ENCODE results near the gene NCAN. TPM values are rescaled to one million over a fixed set of nuclear protein-coding genes. Genes with fewer than 3 reads are reported as not detected.

Gene NCAN
- total and polyA plus RNA-seq, 2 of the 13 experiments (the other 11 are each of a cell fraction or from before 2014, with no cell fraction given), result not detected

DNA sequence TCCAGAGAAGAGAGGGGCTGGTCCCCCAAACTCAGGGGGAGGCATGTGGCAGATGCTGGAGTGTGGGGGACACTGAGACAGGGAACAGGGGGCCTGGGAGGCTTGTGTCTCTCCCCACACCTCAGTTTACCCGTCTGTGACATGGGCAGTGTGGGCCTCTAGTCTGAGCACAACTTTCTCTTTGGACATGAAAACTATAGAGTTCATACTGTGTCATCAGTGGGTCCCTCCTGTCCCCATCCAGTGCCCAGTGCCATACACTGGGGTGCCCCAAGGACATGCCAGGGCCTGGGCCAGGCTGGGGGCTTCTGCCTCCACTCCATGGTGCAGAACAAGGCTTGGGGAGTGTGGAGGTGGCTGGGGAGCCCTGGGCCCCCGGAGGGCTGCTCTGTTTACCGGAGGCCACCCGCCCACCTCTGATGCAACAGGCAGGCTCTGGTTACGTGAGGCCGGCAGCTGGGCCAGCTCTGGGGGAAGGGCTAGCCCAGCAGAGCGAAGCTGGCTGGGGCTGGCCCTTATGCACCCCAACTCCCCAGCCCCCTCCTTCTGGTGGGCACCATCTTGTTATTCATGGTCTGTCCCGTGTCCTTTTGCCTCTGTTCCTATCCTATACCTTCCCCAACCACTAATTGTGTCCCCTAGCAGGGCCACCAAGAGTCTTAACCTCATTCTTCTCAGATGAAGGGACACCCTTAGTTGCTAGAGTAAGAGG is 39.8 kb upstream of the NCAN start (continued):
- TF ChIP-seq, protein P1, sequence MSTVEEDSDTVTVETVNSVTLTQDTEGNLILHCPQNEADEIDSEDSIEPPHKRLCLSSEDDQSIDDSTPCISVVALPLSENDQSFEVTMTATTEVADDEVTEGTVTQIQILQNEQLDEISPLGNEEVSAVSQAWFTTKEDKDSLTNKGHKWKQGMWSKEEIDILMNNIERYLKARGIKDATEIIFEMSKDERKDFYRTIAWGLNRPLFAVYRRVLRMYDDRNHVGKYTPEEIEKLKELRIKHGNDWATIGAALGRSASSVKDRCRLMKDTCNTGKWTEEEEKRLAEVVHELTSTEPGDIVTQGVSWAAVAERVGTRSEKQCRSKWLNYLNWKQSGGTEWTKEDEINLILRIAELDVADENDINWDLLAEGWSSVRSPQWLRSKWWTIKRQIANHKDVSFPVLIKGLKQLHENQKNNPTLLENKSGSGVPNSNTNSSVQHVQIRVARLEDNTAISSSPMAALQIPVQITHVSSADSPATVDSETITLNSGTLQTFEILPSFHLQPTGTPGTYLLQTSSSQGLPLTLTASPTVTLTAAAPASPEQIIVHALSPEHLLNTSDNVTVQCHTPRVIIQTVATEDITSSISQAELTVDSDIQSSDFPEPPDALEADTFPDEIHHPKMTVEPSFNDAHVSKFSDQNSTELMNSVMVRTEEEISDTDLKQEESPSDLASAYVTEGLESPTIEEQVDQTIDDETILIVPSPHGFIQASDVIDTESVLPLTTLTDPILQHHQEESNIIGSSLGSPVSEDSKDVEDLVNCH (CRISPR knock-in tag; IDR thresholded peaks at IDR 0.05), result no peak
- TF ChIP-seq DDIT3 (CRISPR knock-in tag; IDR thresholded peaks at IDR 0.05), result no peak
- TF ChIP-seq, protein P2, sequence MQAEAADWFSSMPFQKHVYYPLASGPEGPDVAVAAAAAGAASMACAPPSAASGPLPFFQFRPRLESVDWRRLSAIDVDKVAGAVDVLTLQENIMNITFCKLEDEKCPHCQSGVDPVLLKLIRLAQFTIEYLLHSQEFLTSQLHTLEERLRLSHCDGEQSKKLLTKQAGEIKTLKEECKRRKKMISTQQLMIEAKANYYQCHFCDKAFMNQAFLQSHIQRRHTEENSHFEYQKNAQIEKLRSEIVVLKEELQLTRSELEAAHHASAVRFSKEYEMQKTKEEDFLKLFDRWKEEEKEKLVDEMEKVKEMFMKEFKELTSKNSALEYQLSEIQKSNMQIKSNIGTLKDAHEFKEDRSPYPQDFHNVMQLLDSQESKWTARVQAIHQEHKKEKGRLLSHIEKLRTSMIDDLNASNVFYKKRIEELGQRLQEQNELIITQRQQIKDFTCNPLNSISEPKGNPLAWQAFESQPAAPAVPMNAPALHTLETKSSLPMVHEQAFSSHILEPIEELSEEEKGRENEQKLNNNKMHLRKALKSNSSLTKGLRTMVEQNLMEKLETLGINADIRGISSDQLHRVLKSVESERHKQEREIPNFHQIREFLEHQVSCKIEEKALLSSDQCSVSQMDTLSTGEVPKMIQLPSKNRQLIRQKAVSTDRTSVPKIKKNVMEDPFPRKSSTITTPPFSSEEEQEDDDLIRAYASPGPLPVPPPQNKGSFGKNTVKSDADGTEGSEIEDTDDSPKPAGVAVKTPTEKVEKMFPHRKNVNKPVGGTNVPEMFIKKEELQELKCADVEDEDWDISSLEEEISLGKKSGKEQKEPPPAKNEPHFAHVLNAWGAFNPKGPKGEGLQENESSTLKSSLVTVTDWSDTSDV (CRISPR knock-in tag; IDR thresholded peaks at IDR 0.05), result no peak
- no peak for TF ChIP-seq ZEB1 (IDR thresholded peaks at IDR 0.05; ENCODE audit: insufficient replicate concordance, low read depth)
- TF ChIP-seq MED1 (CRISPR knock-in tag; IDR thresholded peaks at IDR 0.05), result peak; percentile 67; the same call in 1 of the 2 replicates
- peak; percentile 77 for TF ChIP-seq ZNF350 (CRISPR knock-in tag; IDR thresholded peaks at IDR 0.05; ENCODE audit: borderline replicate concordance, low read depth)
- no peak for TF ChIP-seq ZNF501 (CRISPR knock-in tag; IDR thresholded peaks at IDR 0.05)
- TF ChIP-seq REPIN1 (CRISPR knock-in tag; IDR thresholded peaks at IDR 0.05; ENCODE audit: borderline replicate concordance, low read depth), result peak; percentile 64; the same call in 1 of the 2 replicates
- TF ChIP-seq SRF (IDR thresholded peaks at IDR 0.05; ENCODE audit: low read depth, low read length), result no peak
- no peak for TF ChIP-seq TAF15 (IDR thresholded peaks at IDR 0.05; ENCODE audit: low read depth, low read length, poor library complexity, severe bottlenecking)
- no peak for TF ChIP-seq ZNF496 (CRISPR knock-in tag; IDR thresholded peaks at IDR 0.05; ENCODE audit: insufficient replicate concordance)
- peak; percentile 76; the same call in 1 of the 2 replicates for TF ChIP-seq CCDC6 (CRISPR knock-in tag; IDR thresholded peaks at IDR 0.05)
- TF ChIP-seq NAIF1 (CRISPR knock-in tag; IDR thresholded peaks at IDR 0.05; ENCODE audit: borderline replicate concordance), result no peak
- TF ChIP-seq, protein P3, sequence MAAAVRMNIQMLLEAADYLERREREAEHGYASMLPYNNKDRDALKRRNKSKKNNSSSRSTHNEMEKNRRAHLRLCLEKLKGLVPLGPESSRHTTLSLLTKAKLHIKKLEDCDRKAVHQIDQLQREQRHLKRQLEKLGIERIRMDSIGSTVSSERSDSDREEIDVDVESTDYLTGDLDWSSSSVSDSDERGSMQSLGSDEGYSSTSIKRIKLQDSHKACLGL (CRISPR knock-in tag; IDR thresholded peaks at IDR 0.05), result no peak
- TF ChIP-seq PHF21A (CRISPR knock-in tag; IDR thresholded peaks at IDR 0.05), result no peak
- TF ChIP-seq ZNF430 (CRISPR knock-in tag; IDR thresholded peaks at IDR 0.05), result no peak
- no peak for TF ChIP-seq EZH2 (conservative IDR thresholded peaks at IDR 0.05; ENCODE audit: low read depth, low read length)
- TF ChIP-seq CEBPG (CRISPR knock-in tag; IDR thresholded peaks at IDR 0.05), result peak; percentile 99
- TF ChIP-seq ZNF883 (CRISPR knock-in tag; IDR thresholded peaks at IDR 0.05; ENCODE audit: not compliant biosample characterization), result no peak
- TF ChIP-seq, protein P4, sequence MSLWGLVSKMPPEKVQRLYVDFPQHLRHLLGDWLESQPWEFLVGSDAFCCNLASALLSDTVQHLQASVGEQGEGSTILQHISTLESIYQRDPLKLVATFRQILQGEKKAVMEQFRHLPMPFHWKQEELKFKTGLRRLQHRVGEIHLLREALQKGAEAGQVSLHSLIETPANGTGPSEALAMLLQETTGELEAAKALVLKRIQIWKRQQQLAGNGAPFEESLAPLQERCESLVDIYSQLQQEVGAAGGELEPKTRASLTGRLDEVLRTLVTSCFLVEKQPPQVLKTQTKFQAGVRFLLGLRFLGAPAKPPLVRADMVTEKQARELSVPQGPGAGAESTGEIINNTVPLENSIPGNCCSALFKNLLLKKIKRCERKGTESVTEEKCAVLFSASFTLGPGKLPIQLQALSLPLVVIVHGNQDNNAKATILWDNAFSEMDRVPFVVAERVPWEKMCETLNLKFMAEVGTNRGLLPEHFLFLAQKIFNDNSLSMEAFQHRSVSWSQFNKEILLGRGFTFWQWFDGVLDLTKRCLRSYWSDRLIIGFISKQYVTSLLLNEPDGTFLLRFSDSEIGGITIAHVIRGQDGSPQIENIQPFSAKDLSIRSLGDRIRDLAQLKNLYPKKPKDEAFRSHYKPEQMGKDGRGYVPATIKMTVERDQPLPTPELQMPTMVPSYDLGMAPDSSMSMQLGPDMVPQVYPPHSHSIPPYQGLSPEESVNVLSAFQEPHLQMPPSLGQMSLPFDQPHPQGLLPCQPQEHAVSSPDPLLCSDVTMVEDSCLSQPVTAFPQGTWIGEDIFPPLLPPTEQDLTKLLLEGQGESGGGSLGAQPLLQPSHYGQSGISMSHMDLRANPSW (CRISPR knock-in tag; IDR thresholded peaks at IDR 0.05; ENCODE audit: borderline replicate concordance), result no peak
- TF ChIP-seq MIER3 (CRISPR knock-in tag; IDR thresholded peaks at IDR 0.05; ENCODE audit: borderline replicate concordance), result no peak

Data from HepG2 (cell line).